ENCODE data around the gene LRRTM2.
A peak's percentile ranks its signal among the peaks of the same experiment; 100 is the strongest.

The LRRTM2 gene

GRCh38 chr5:138913773-138914172, 38.6 kb upstream of the LRRTM2 start:
- in situ Hi-C loops (cut with HindIII; ENCODE audit: low pct_ligation_motif_present, low sequenced_read_pairs), result no loop called here

GRCh38 chr5:138912093-138912492, 37.0 kb upstream of the LRRTM2 start:
- no peak for DNase-seq
- in situ Hi-C loops (cut with HindIII; ENCODE audit: low pct_ligation_motif_present, low sequenced_read_pairs), result no loop called here
- Histone ChIP-seq H3K27me3 (replicated peaks) (no peaks in the 10 kb centered on the region), H3K27ac (no peak overlapping the region), H3K4me3 (ENCODE audit: low read depth, low read length) (no peak overlapping the region), H3K36me3 (replicated peaks) (peaks cover 12% of the 10 kb centered on the region)
- TF ChIP-seq CTCF (IDR thresholded peaks at IDR 0.05; ENCODE audit: low read depth, low read length, missing control alignments), result no peak

More at GRCh38 chr5:138913773-138914172, 38.6 kb upstream of the LRRTM2 start:
- no peak for DNase-seq
- Histone ChIP-seq H3K36me3 (replicated peaks) (peaks cover 8% of the 10 kb centered on the region), H3K4me3 (ENCODE audit: low read depth, low read length) (no peak overlapping the region), H3K27ac (no peak overlapping the region), H3K27me3 (replicated peaks) (no peaks in the 10 kb centered on the region)
- TF ChIP-seq CTCF (IDR thresholded peaks at IDR 0.05; ENCODE audit: low read depth, low read length, missing control alignments), result no peak

GRCh38 chr5:138911441-138911840, 36.3 kb upstream of the LRRTM2 start:
- in situ Hi-C loops (cut with HindIII; ENCODE audit: low pct_ligation_motif_present, low sequenced_read_pairs), result no loop called here
- H3K27ac ChIP-seq, result no peak overlapping the region

GRCh38 chr5:138910546-138911185, 35.5 kb upstream of the LRRTM2 start:
- in situ Hi-C loops (cut with HindIII; ENCODE audit: low pct_ligation_motif_present, low sequenced_read_pairs), result no loop called here
- Histone ChIP-seq H3K4me3 (ENCODE audit: low read depth, low read length) (no peak overlapping the region), H3K27ac (no peak overlapping the region), H3K27me3 (replicated peaks) (no peaks in the 10 kb centered on the region), H3K36me3 (replicated peaks) (peaks cover 21% of the 10 kb centered on the region)
- TF ChIP-seq CTCF (IDR thresholded peaks at IDR 0.05; ENCODE audit: low read depth, low read length, missing control alignments), result no peak
- no peak for DNase-seq

More at GRCh38 chr5:138911441-138911840, 36.3 kb upstream of the LRRTM2 start:
- no peaks in the 10 kb centered on the region for H3K27me3 ChIP-seq (replicated peaks)
- H3K4me3 ChIP-seq (ENCODE audit: low read depth, low read length), result no peak overlapping the region
- DNase-seq, result peak; percentile 42
- peaks cover 18% of the 10 kb centered on the region for H3K36me3 ChIP-seq (replicated peaks)
- no peak for TF ChIP-seq CTCF (IDR thresholded peaks at IDR 0.05; ENCODE audit: low read depth, low read length, missing control alignments)

- in situ Hi-C loops (cut with HindIII; ENCODE audit: low pct_ligation_motif_present, low sequenced_read_pairs), result no loop called here
These were observed 34.6 kb upstream of the LRRTM2 start for GRCh38 chr5:138909734-138910133.

More at GRCh38 chr5:138909734-138910133, 34.6 kb upstream of the LRRTM2 start:
- Histone ChIP-seq H3K4me3 (ENCODE audit: low read depth, low read length) (no peak overlapping the region), H3K27ac (no peak overlapping the region), H3K36me3 (replicated peaks) (peaks cover 27% of the 10 kb centered on the region), H3K27me3 (replicated peaks) (no peaks in the 10 kb centered on the region)
- TF ChIP-seq CTCF (IDR thresholded peaks at IDR 0.05; ENCODE audit: low read depth, low read length, missing control alignments), result no peak
- DNase-seq, result no peak

All from brain microvascular endothelial cell (primary cell).